Kidney (tissue), 14 donors: ENCODE data around the gene PITPNM3. TPM values are rescaled to one million over a fixed set of nuclear protein-coding genes. Genes with fewer than 3 reads are reported as not detected.

Experiments
- DNase-seq, 5 donors: peaks; one replicate each; pipeline ENCODE4 v3.0.0-alpha.2; 2013 to 2020
- FAIRE-seq: peaks from 2 replicates; lab custom pipeline; 2012; peaks lifted over from hg19 to GRCh38; lab: Jason Lieb, UNC
- H3K27ac ChIP-seq, 2 donors: one replicate each; pipeline ENCODE4 v1.7.0; 2013; ENCODE audit warnings: low read depth in 2 of 2, low read length in 2 of 2, inconsistent platforms in 1 of 2
- H3K27me3 ChIP-seq: one replicate; pipeline ENCODE4 v1.7.1; 2013; ENCODE audit warnings: low read length, inconsistent platforms; ENCODE audit not compliant: control insufficient read depth, insufficient read depth
- H3K36me3 ChIP-seq, 3 donors: one replicate each; pipeline versions ENCODE4 v1.7.0 to v1.7.1; 2013; ENCODE audit warnings: low read length in 3 of 3, control low read depth in 1 of 3, inconsistent platforms in 1 of 3; ENCODE audit not compliant: insufficient read depth in 3 of 3, control insufficient read depth in 2 of 3
- H3K4me1 ChIP-seq, 3 donors: one replicate each; pipeline versions ENCODE4 v1.7.0 to v1.7.1; 2013; ENCODE audit warnings: low read length in 3 of 3, inconsistent platforms in 1 of 3, low read depth in 1 of 3; ENCODE audit not compliant: control insufficient read depth in 2 of 3, insufficient read depth in 2 of 3
- H3K4me3 ChIP-seq, 3 donors: one replicate each; pipeline versions ENCODE4 v1.7.0 to v1.8.1; 2013; ENCODE audit warnings: low read length in 3 of 3, control low read depth in 1 of 3, inconsistent platforms in 1 of 3
- H3K9ac ChIP-seq, 3 donors: one replicate each; pipeline versions ENCODE4 v1.7.0 to v1.7.1; 2013; ENCODE audit warnings: low read length in 3 of 3, control low read depth in 1 of 3, inconsistent platforms in 1 of 3
- H3K9me3 ChIP-seq, 3 donors: one replicate each; pipeline versions ENCODE4 v1.7.0 to v1.7.1; 2013; ENCODE audit warnings: low read length in 3 of 3, control low read depth in 1 of 3, inconsistent platforms in 1 of 3; ENCODE audit not compliant: control insufficient read depth in 2 of 3, insufficient read depth in 1 of 3
- CTCF ChIP-seq: IDR thresholded peaks from 3 replicates; pipeline ENCODE4 v1.5.1; 2012; ENCODE audit warnings: mild to moderate bottlenecking, moderate library complexity, borderline replicate concordance; ENCODE audit not compliant: insufficient read depth; ENCODE audit errors: extremely low read depth
- intact Hi-C: fragments of 100-400 bp; cut with DNase I; formaldehyde crosslinking; loops from one replicate; pipeline ENCODE4 v1.11.1; 2022
- polyA plus RNA-seq: library from polyadenylated mRNA; stranded (reverse); fragments of 350-450 nt; fragmentation: Illumina TruSeq; extraction: RNeasy Lipid Tissue Mini Kit (QIAGEN cat#74804); gene quantifications from one replicate; pipeline ENCODE4 v1.2.3, GENCODE V29; 2014; ENCODE audit warnings: low read depth, low replicate concordance; ENCODE audit not compliant: insufficient read depth
- total RNA-seq: library from RNA; stranded (reverse); fragmentation: NEBNext Ultra II Directional; extraction: Animal tissue kit (Norgen Biotek cat#: 25700); gene quantifications from one replicate; pipeline ENCODE4 v1.2.1, GENCODE V29; 2021
- donor health status: control.
- donor health status: control.
- donor health status: control.
- donor health status: control.
- donor health status: control.
- donor health status: DM: yes; HTN: yes; CAD: no.
- donor health status: Normal renal cell carcinoma (clear cell type).

Gene PITPNM3
- total and polyA plus RNA-seq, 2 donors from 2014 or later, result 1.8 to 9.1 TPM

GRCh38 chr17:6508519-6509030 lies 47.8 kb downstream of the PITPNM3 start:
- Histone ChIP-seq H3K4me3 (no peak overlapping the region), H3K36me3 (no peaks in the 10 kb centered on the region), H3K27me3 (no peaks in the 10 kb centered on the region), H3K9me3 (no peaks in the 10 kb centered on the region), H3K27ac (no peak overlapping the region), H3K9ac (no peak overlapping the region), H3K4me1 (peaks cover 0 to 6% (median 0%) of the 10 kb centered on the region in 3 donors)
- FAIRE-seq (no peak), DNase-seq (peak in 4 of 5 donors; percentile 60 to 75 (median 63))
- TF ChIP-seq CTCF, result no peak
- intact Hi-C loops, result no loop called here

GRCh38 chr17:6508016-6508415 lies 48.3 kb downstream of the PITPNM3 start:
- DNase-seq (peak in 1 of 5 donors; percentile 22), FAIRE-seq (no peak)
- H3K4me1 ChIP-seq, result peaks cover 0 to 6% (median 0%) of the 10 kb centered on the region in 3 donors
- no peaks in the 10 kb centered on the region for H3K36me3 ChIP-seq
- no peak overlapping the region for H3K9ac ChIP-seq
- no peak overlapping the region for H3K27ac ChIP-seq
- H3K4me3 ChIP-seq, result no peak overlapping the region
- TF ChIP-seq CTCF, result no peak
- intact Hi-C loops, result no loop called here
- H3K9me3 ChIP-seq, result no peaks in the 10 kb centered on the region
- no peaks in the 10 kb centered on the region for H3K27me3 ChIP-seq

DNA sequence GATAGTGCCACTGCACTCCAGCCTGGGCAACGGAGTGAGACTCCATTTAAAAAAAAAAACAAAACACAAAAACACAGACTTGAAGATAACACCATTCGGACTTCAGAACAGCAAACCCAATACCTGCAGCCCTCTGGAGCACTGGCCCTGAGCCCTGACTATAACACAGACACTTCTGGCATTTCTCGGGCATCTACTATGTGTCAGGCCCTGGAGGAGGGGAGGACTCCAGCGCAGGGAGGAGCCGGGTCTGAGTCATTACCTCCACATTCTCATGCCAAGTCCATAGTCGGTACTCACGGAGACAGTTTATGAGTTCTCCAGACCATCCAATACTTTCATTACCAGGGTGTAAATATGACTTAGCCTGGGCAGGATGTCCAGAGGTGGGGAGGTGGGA lies 48.8 kb downstream of the PITPNM3 start:
- Histone ChIP-seq H3K27me3 (no peaks in the 10 kb centered on the region), H3K27ac (no peak overlapping the region), H3K9ac (no peak overlapping the region), H3K4me1 (peaks cover 0 to 6% (median 0%) of the 10 kb centered on the region in 3 donors), H3K4me3 (no peak overlapping the region), H3K36me3 (no peaks in the 10 kb centered on the region), H3K9me3 (no peaks in the 10 kb centered on the region)
- DNase-seq (no peak), FAIRE-seq (no peak)
- no peak for TF ChIP-seq CTCF
- intact Hi-C loops, result no loop called here
